Measurements from ENCODE around the gene MCTP2.

MCTP2 gene

GRCh38 chr15:94338243-94338846 is 107.0 kb downstream of the MCTP2 start:
- TF ChIP-seq CTCF (IDR thresholded peaks at IDR 0.05; ENCODE audit: insufficient read depth, low read depth, low read length, missing control alignments) = no peak
- DNase-seq (ENCODE audit: low read depth) = no peak
- no peak overlapping the region for H3K4me3 ChIP-seq (ENCODE audit: low read length)

- no peak for DNase-seq (ENCODE audit: low read depth)
- no peak for TF ChIP-seq CTCF (IDR thresholded peaks at IDR 0.05; ENCODE audit: insufficient read depth, low read depth, low read length, missing control alignments)
- H3K4me3 ChIP-seq (ENCODE audit: low read length) = no peak overlapping the region
Observed at GRCh38 chr15:94346282-94346681, 114.9 kb downstream of the MCTP2 start.

GRCh38 chr15:94348084-94348483 is 116.7 kb downstream of the MCTP2 start:
- H3K4me3 ChIP-seq (ENCODE audit: low read length) = no peak overlapping the region
- no peak for TF ChIP-seq CTCF (IDR thresholded peaks at IDR 0.05; ENCODE audit: insufficient read depth, low read depth, low read length, missing control alignments)
- peak; percentile 9 for DNase-seq (ENCODE audit: low read depth)

- no peak for TF ChIP-seq CTCF (IDR thresholded peaks at IDR 0.05; ENCODE audit: insufficient read depth, low read depth, low read length, missing control alignments)
- no peak overlapping the region for H3K4me3 ChIP-seq (ENCODE audit: low read length)
- DNase-seq (ENCODE audit: low read depth) = no peak
Observed at GRCh38 chr15:94351031-94351535, 119.7 kb downstream of the MCTP2 start.

GRCh38 chr15:94352636-94353487 is 121.5 kb downstream of the MCTP2 start:
- TF ChIP-seq CTCF (IDR thresholded peaks at IDR 0.05; ENCODE audit: insufficient read depth, low read depth, low read length, missing control alignments) = no peak
- no peak for DNase-seq (ENCODE audit: low read depth)
- no peak overlapping the region for H3K4me3 ChIP-seq (ENCODE audit: low read length)

GRCh38 chr15:94353488-94353820 is 122.1 kb downstream of the MCTP2 start:
- no peak overlapping the region for H3K4me3 ChIP-seq (ENCODE audit: low read length)
- no peak for TF ChIP-seq CTCF (IDR thresholded peaks at IDR 0.05; ENCODE audit: insufficient read depth, low read depth, low read length, missing control alignments)
- DNase-seq (ENCODE audit: low read depth) = no peak

Measured in epithelial cell of esophagus (primary cell).